ENCODE data around the gene ZBED4. TPM values are rescaled to one million over a fixed set of nuclear protein-coding genes. Genes with fewer than 3 reads are reported as not detected.

Gene ZBED4
- total and polyA plus RNA-seq, 10 donors, result 2.9 to 23.2 (median 13.9) TPM

- 88 to 95% (median 91%) methylated on average over 5 of the region's 5 CpGs for WGBS, 5 donors
- TF ChIP-seq POLR2AphosphoS5 (IDR thresholded peaks at IDR 0.05), result peak in 1 of 3 donors; percentile 24
- TF ChIP-seq POLR2A (IDR thresholded peaks at IDR 0.05), result no peak
- TF ChIP-seq CTCF (IDR thresholded peaks at IDR 0.05 in 8 of 11, conservative IDR thresholded peaks at IDR 0.05 in 3 of 11), result no peak
- intact Hi-C loops (cut with DNase I; ENCODE audit: low total_unique reads), result no loop called here
- Histone ChIP-seq H3K4me3 (no peak overlapping the region), H3K4me1 (no peaks in the 10 kb centered on the region), H3K9me3 (peaks cover 0 to 14% (median 7%) of the 10 kb centered on the region in 8 donors), H3K27me3 (replicated peaks in 1 of 7) (no peaks in the 10 kb centered on the region), H3K36me3 (peaks cover 0 to 70% (median 8%) of the 10 kb centered on the region in 6 donors), H3K27ac (no peak overlapping the region)
- peak; percentile 28 for DNase-seq
Observed at GRCh38 chr22:49896201-49896600, 42.6 kb downstream of the ZBED4 start.

GRCh38 chr22:49897015-49897684, 43.5 kb downstream of the ZBED4 start:
- 89 to 96% (median 94%) methylated on average over 8 of the region's 8 CpGs for WGBS, 5 donors
- Histone ChIP-seq H3K4me3 (no peak overlapping the region), H3K9me3 (peaks cover 0 to 13% (median 7%) of the 10 kb centered on the region in 8 donors), H3K27me3 (replicated peaks in 1 of 7) (no peaks in the 10 kb centered on the region), H3K36me3 (peaks cover 0 to 70% (median 13%) of the 10 kb centered on the region in 6 donors), H3K27ac (no peak overlapping the region), H3K4me1 (no peaks in the 10 kb centered on the region)
- TF ChIP-seq POLR2AphosphoS5 (IDR thresholded peaks at IDR 0.05) (peak in 1 of 3 donors; percentile 14), CTCF (IDR thresholded peaks at IDR 0.05 in 8 of 11, conservative IDR thresholded peaks at IDR 0.05 in 3 of 11) (no peak), POLR2A (IDR thresholded peaks at IDR 0.05) (no peak)
- intact Hi-C loops (cut with DNase I; ENCODE audit: low total_unique reads), result no loop called here
- DNase-seq, result no peak

DNA sequence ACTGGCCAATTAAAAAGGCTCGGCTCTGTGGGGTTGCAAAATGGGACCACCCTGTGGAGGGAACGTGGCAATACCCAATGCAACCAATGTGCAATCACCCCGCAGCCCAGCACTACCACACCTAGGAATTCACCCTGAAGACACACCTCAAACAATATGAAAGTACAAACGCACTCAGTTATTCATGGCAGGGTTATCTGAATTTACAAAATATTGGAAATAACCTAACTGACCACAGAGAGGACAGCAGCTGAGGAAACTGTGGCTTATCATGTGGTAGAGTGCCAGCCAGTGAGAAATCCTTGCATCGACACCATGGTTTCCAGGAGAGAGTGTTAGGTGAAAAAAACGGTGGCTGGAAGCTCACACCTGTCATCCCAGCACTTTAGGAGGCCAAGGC, 45.9 kb downstream of the ZBED4 start:
- intact Hi-C loops (cut with DNase I; ENCODE audit: low total_unique reads), result no loop called here
- peaks cover 0 to 80% (median 35%) of the 10 kb centered on the region in 6 donors for H3K36me3 ChIP-seq
- WGBS, 5 donors, result 75 to 89% (median 88%) methylated on average over 6 of the region's 6 CpGs
- H3K27ac ChIP-seq, result no peak overlapping the region
- TF ChIP-seq POLR2AphosphoS5 (IDR thresholded peaks at IDR 0.05) (no peak), POLR2A (IDR thresholded peaks at IDR 0.05) (no peak), CTCF (IDR thresholded peaks at IDR 0.05 in 8 of 11, conservative IDR thresholded peaks at IDR 0.05 in 3 of 11) (no peak)
- H3K27me3 ChIP-seq (replicated peaks in 1 of 7), result no peaks in the 10 kb centered on the region
- peaks cover 0 to 7% (median 1%) of the 10 kb centered on the region in 8 donors for H3K9me3 ChIP-seq
- no peak for DNase-seq
- no peak overlapping the region for H3K4me3 ChIP-seq
- no peaks in the 10 kb centered on the region for H3K4me1 ChIP-seq

DNA sequence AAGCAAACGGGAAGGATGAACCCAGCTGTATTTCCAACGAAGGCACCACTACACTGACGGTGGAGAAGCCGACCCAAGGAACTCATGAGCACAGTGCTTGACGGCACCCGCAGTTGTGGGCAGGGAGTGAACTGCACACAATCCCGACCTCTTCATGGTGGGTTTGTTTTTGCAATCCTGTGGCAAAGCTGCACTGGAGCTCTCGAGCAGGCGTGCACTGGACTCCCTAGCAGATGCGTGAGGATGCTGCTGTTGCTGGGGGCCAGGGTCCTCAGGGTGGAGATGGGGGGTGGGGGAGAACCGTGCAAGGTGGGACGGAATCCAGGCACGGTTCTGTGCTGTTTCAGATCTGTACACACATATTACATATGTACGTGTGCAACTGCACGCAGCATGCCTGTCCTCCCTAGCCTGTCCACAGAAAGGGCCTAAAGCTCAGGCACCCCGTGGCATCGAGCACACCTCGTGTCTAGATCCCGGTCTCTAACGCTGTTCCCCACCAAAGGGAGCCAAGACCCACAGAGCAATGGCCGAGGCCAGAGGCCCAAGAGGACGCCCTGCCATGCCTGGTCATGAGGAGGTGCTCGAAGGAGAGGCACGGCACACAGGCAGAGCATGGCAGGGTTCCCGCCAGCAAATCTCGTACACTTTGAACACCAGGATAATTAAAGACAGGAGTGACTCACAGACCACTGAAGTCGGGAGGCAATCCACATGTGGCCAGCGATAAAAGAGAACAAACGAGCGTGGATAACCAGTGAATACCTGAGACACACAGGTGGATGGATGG, 47.0 kb downstream of the ZBED4 start:
- DNase-seq, result peak; percentile 56
- TF ChIP-seq POLR2AphosphoS5 (IDR thresholded peaks at IDR 0.05), result peak in 1 of 3 donors; percentile 69
- TF ChIP-seq CTCF (IDR thresholded peaks at IDR 0.05 in 8 of 11, conservative IDR thresholded peaks at IDR 0.05 in 3 of 11), result no peak
- no peak for TF ChIP-seq POLR2A (IDR thresholded peaks at IDR 0.05)
- H3K4me3 ChIP-seq, result no peak overlapping the region
- H3K9me3 ChIP-seq, result no peaks in the 10 kb centered on the region
- intact Hi-C loops (cut with DNase I; ENCODE audit: low total_unique reads), result no loop called here
- 88 to 95% (median 89%) methylated on average over 28 to 30 of the region's 30 CpGs for WGBS, 5 donors
- H3K27me3 ChIP-seq (replicated peaks in 1 of 7), result no peaks in the 10 kb centered on the region
- no peaks in the 10 kb centered on the region for H3K4me1 ChIP-seq
- no peak overlapping the region for H3K27ac ChIP-seq
- H3K36me3 ChIP-seq, result peaks cover 0 to 88% (median 35%) of the 10 kb centered on the region in 6 donors

Data from spleen (tissue), 11 donors.